ENCODE data around the gene TAS2R50.

TAS2R50 gene

DNA sequence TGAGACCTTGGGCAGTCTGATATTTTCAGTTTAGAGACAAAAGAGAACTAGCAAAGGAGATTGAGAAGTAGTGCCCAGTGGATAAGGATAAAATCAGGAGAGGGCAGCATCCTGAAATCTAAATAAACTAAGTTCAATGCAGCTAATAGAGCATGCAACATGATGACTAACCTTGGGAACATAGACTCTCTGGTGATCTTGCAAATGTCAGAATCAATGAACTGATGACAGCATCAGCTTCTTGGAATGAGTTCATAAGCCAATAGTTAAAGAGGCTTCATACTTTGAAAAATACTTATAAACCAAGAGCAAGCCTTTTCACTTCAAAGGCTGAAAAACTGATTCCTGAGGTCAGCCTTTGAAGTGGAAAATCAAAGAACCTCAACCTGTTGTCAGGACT, 27.5 kb upstream of the TAS2R50 start:
- DNase-seq (ENCODE audit: low read depth in 1 of 2, low spot score in 1 of 2), result no peak
- TF ChIP-seq GABPA (IDR thresholded peaks at IDR 0.05; ENCODE audit: low read depth) (no peak), POLR2AphosphoS5 (IDR thresholded peaks at IDR 0.05; ENCODE audit: low read depth) (no peak), REST (IDR thresholded peaks at IDR 0.05; ENCODE audit: insufficient replicate concordance, low read depth) (no peak), SPI1 (IDR thresholded peaks at IDR 0.05; ENCODE audit: borderline replicate concordance, low read depth) (no peak)
- TF ChIP-seq, protein P1, sequence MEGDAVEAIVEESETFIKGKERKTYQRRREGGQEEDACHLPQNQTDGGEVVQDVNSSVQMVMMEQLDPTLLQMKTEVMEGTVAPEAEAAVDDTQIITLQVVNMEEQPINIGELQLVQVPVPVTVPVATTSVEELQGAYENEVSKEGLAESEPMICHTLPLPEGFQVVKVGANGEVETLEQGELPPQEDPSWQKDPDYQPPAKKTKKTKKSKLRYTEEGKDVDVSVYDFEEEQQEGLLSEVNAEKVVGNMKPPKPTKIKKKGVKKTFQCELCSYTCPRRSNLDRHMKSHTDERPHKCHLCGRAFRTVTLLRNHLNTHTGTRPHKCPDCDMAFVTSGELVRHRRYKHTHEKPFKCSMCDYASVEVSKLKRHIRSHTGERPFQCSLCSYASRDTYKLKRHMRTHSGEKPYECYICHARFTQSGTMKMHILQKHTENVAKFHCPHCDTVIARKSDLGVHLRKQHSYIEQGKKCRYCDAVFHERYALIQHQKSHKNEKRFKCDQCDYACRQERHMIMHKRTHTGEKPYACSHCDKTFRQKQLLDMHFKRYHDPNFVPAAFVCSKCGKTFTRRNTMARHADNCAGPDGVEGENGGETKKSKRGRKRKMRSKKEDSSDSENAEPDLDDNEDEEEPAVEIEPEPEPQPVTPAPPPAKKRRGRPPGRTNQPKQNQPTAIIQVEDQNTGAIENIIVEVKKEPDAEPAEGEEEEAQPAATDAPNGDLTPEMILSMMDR (IDR thresholded peaks at IDR 0.05; ENCODE audit: insufficient read depth, low read length), result no peak
- Histone ChIP-seq H3K27me3 (ENCODE audit: insufficient read depth, poor library complexity, severe bottlenecking) (no peaks in the 10 kb centered on the region), H3K27ac (replicated peaks) (no peak overlapping the region), H3K4me3 (replicated peaks; ENCODE audit: insufficient read depth, low read length) (no peak overlapping the region)

DNA sequence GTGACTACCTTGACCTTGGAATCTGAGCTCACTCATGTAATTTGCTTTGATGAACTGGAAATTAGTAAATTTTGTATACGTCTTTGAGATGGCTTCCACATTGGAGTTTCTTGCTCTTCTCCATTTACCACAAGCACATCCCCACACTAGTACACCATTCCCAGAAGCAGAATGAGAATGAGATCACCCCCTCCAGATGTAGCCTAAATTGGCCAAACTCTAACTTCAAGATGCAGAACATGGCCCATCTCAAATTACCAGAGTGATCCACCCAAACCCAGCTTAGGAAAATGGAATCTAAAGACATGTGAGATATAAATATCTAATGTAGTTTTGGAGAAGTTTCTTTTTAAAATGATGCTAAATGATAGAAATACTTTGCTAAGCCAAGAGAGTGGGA, 20.9 kb upstream of the TAS2R50 start:
- DNase-seq (ENCODE audit: low read depth in 1 of 2, low spot score in 1 of 2), result no peak
- no peaks in the 10 kb centered on the region for H3K27me3 ChIP-seq (ENCODE audit: insufficient read depth, poor library complexity, severe bottlenecking)
- H3K4me3 ChIP-seq (replicated peaks; ENCODE audit: insufficient read depth, low read length), result no peak overlapping the region
- no peak overlapping the region for H3K27ac ChIP-seq (replicated peaks)
- TF ChIP-seq SPI1 (IDR thresholded peaks at IDR 0.05; ENCODE audit: borderline replicate concordance, low read depth) (no peak), POLR2AphosphoS5 (IDR thresholded peaks at IDR 0.05; ENCODE audit: low read depth) (no peak), GABPA (IDR thresholded peaks at IDR 0.05; ENCODE audit: low read depth) (no peak), REST (IDR thresholded peaks at IDR 0.05; ENCODE audit: insufficient replicate concordance, low read depth) (no peak)
- TF ChIP-seq, protein P1 (IDR thresholded peaks at IDR 0.05; ENCODE audit: insufficient read depth, low read length), result no peak

- TF ChIP-seq, protein P1 (IDR thresholded peaks at IDR 0.05; ENCODE audit: insufficient read depth, low read length), result no peak
- no peak for TF ChIP-seq SPI1 (IDR thresholded peaks at IDR 0.05; ENCODE audit: borderline replicate concordance, low read depth)
- no peak within 1 kb of the TSS for H3K27ac ChIP-seq (replicated peaks)
- DNase-seq (ENCODE audit: low read depth in 1 of 2, low spot score in 1 of 2), result no peak
Measured at GRCh38 chr12:10998204-10998603, 11.5 kb upstream of the TAS2R50 start, which contains the start of gene TAS2R20. Gene TAS2R20 (minus strand): TSS chr12:10998304. CDS start chr12:10997875, 429 bp downstream.

DNA sequence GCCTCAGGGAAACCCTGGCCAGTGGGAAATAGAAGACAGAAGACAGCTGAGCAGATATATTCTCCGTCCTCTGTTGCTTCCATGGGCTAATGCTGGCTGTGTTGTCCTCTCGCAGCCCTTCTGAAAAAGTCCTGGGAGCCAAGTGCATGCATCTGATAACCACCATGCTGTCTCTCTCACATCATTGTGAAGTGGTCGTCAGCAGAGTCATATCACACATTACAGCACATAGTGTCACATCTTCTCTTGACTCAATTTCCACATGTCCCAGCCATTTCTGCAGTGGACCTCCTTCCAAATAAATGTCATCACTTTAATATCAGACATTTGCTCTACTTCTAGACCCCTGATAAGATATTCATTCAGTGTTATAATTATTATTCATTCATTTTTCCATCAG, 7.6 kb upstream of the TAS2R50 start:
- H3K27ac ChIP-seq (replicated peaks), result no peak overlapping the region
- TF ChIP-seq, protein P1 (IDR thresholded peaks at IDR 0.05; ENCODE audit: insufficient read depth, low read length), result no peak
- TF ChIP-seq SPI1 (IDR thresholded peaks at IDR 0.05; ENCODE audit: borderline replicate concordance, low read depth) (no peak), REST (IDR thresholded peaks at IDR 0.05; ENCODE audit: insufficient replicate concordance, low read depth) (no peak), POLR2AphosphoS5 (IDR thresholded peaks at IDR 0.05; ENCODE audit: low read depth) (no peak), GABPA (IDR thresholded peaks at IDR 0.05; ENCODE audit: low read depth) (no peak)
- no peak overlapping the region for H3K4me3 ChIP-seq (replicated peaks; ENCODE audit: insufficient read depth, low read length)
- no peak for DNase-seq (ENCODE audit: low read depth in 1 of 2, low spot score in 1 of 2)
- H3K27me3 ChIP-seq (ENCODE audit: insufficient read depth, poor library complexity, severe bottlenecking), result no peaks in the 10 kb centered on the region

More at GRCh38 chr12:10998204-10998603, 11.5 kb upstream of the TAS2R50 start, which contains the start of gene TAS2R20:
- Histone ChIP-seq H3K4me3 (replicated peaks; ENCODE audit: insufficient read depth, low read length) (no peak within 1 kb of the TSS), H3K27me3 (ENCODE audit: insufficient read depth, poor library complexity, severe bottlenecking) (no peaks in the 10 kb centered on the region)
